HepG2 (cell line): ENCODE results near the gene TIMELESS. TPM values are rescaled to one million over a fixed set of nuclear protein-coding genes. Genes with fewer than 3 reads are reported as not detected.

Source experiments
- ATF3 ChIP-seq: sonication (generic); formaldehyde crosslinking; IDR thresholded peaks from 2 replicates; pipeline ENCODE4 v1.4.0; 2020; ENCODE audit warnings: missing genetic modification reagents
- BORCS8-MEF2B ChIP-seq: sonication (generic); formaldehyde crosslinking; IDR thresholded peaks from 2 replicates; pipeline ENCODE4 v1.8.0; 2022; ENCODE audit warnings: mild to moderate bottlenecking, missing genetic modification reagents
- DNMT3B ChIP-seq: conservative IDR thresholded peaks from 2 replicates; pipeline ENCODE4 v1.6.1; 2016; ENCODE audit warnings: missing biosample characterization, control low read depth
- HDAC2 ChIP-seq: sonication (generic); formaldehyde crosslinking; IDR thresholded peaks from 2 replicates; pipeline ENCODE4 v1.4.0; 2020; ENCODE audit warnings: missing genetic modification reagents
- KDM4B ChIP-seq: sonication (generic); formaldehyde crosslinking; IDR thresholded peaks from 2 replicates; pipeline ENCODE4 v1.4.0; 2020; ENCODE audit warnings: missing genetic modification reagents
- KMT2B ChIP-seq: IDR thresholded peaks from 2 replicates; pipeline ENCODE4 v1.6.1; 2016; ENCODE audit warnings: missing genetic modification reagents, missing compliant biosample characterization
- REST ChIP-seq, 2 experiments: IDR thresholded peaks; 2 replicates each; pipeline ENCODE4 v1.6.1; 2011 to 2012; ENCODE audit warnings: low read length in 2 of 2, borderline replicate concordance in 1 of 2, low read depth in 1 of 2, mild to moderate bottlenecking in 1 of 2, moderate library complexity in 1 of 2
- SAFB2 ChIP-seq: sonication (generic); formaldehyde crosslinking; IDR thresholded peaks from 2 replicates; pipeline ENCODE4 v1.5.1; 2020; ENCODE audit warnings: missing genetic modification reagents, low read depth, mild to moderate bottlenecking, borderline replicate concordance
- SIN3A ChIP-seq: IDR thresholded peaks from 2 replicates; pipeline ENCODE4 v1.6.1; 2011; ENCODE audit warnings: low read depth, mild to moderate bottlenecking, control low read depth, low read length, borderline replicate concordance
- SP1 ChIP-seq, 2 experiments: fragments of 450-650 bp in 1 of 2; sonication (generic) in 1 of 2; formaldehyde crosslinking in 1 of 2; IDR thresholded peaks; 2 replicates each; pipeline versions ENCODE4 v1.4.0 to v1.6.1; 2016 to 2020; ENCODE audit warnings: missing genetic modification reagents in 1 of 2
- THAP9 ChIP-seq: sonication (generic); formaldehyde crosslinking; IDR thresholded peaks from 2 replicates; pipeline ENCODE4; 2020; ENCODE audit warnings: missing genetic modification reagents, mild to moderate bottlenecking, borderline replicate concordance
- ZBTB7A ChIP-seq: sonication (generic); formaldehyde crosslinking; IDR thresholded peaks from 2 replicates; pipeline ENCODE4 v1.8.0; 2022; ENCODE audit warnings: mild to moderate bottlenecking, missing genetic modification reagents
- ZNF225 ChIP-seq: sonication (generic); formaldehyde crosslinking; IDR thresholded peaks from 2 replicates; pipeline ENCODE4 v1.4.0; 2020; ENCODE audit warnings: mild to moderate bottlenecking, missing genetic modification reagents
- ZNF329 ChIP-seq: sonication (generic); formaldehyde crosslinking; IDR thresholded peaks from 2 replicates; pipeline ENCODE4 v1.9.0; 2021; ENCODE audit warnings: low read depth, mild to moderate bottlenecking, missing genetic modification reagents
- ZNF34 ChIP-seq: sonication (generic); formaldehyde crosslinking; IDR thresholded peaks from 2 replicates; pipeline ENCODE4 v1.4.0; 2020; ENCODE audit warnings: mild to moderate bottlenecking, missing genetic modification reagents, borderline replicate concordance
- ZNF552 ChIP-seq: sonication (generic); formaldehyde crosslinking; IDR thresholded peaks from 2 replicates; pipeline ENCODE4 v1.9.0; 2022; ENCODE audit warnings: missing genetic modification reagents, mild to moderate bottlenecking, borderline replicate concordance
- ZNF567 ChIP-seq: sonication (generic); formaldehyde crosslinking; IDR thresholded peaks from 2 replicates; pipeline ENCODE4 v1.8.1; 2023; ENCODE audit warnings: mild to moderate bottlenecking, missing genetic modification reagents, borderline replicate concordance
- ZNF788 ChIP-seq: sonication (generic); formaldehyde crosslinking; IDR thresholded peaks from 2 replicates; pipeline ENCODE4 v1.5.0; 2020; ENCODE audit warnings: mild to moderate bottlenecking, missing genetic modification reagents, borderline replicate concordance
- ZNF839 ChIP-seq: sonication (generic); formaldehyde crosslinking; IDR thresholded peaks from 2 replicates; pipeline ENCODE4 v1.4.0; 2020; ENCODE audit warnings: missing genetic modification reagents, mild to moderate bottlenecking, borderline replicate concordance
- ZSCAN9 ChIP-seq: IDR thresholded peaks from 2 replicates; pipeline ENCODE4 v1.6.1; 2016; ENCODE audit warnings: borderline replicate concordance
- polyA plus RNA-seq, 8 experiments: library from polyadenylated mRNA; depleted of rRNA in 3 of 8; stranded (reverse) in 7 of 8; unstranded in 1 of 8; fragments of >200 nt; fragmentation: Illumina TruSeq in 4 of 8; extraction: Trizol in 4 of 8; gene quantifications; 2 replicates each; pipeline versions ENCODE4 v1.2.1 to v1.2.3, GENCODE V29; 2011 to 2016; ENCODE audit warnings: low read depth in 4 of 8, missing spikeins in 1 of 8, mixed read lengths in 1 of 8; ENCODE audit not compliant: insufficient read depth in 1 of 8
- total RNA-seq, 5 experiments: library from RNA; depleted of rRNA; stranded (reverse); fragments of >200 nt; fragmentation: Illumina TruSeq; extraction: Trizol; gene quantifications; 2 replicates each; pipeline ENCODE4 v1.2.3, GENCODE V29; 2016; ENCODE audit warnings: low read depth in 1 of 5

TIMELESS gene
- total and polyA plus RNA-seq, 2 of the 13 experiments (the other 11 are each of a cell fraction or from before 2014, with no cell fraction given), result 4.0 to 20.3 TPM

- TF ChIP-seq ATF3 (CRISPR knock-in tag) (peak; percentile 50; the same call in 1 of the 2 replicates), ZNF567 (CRISPR knock-in tag) (0 out of 2 replicates have a peak, but pooled peaks have one; percentile 59), SIN3A (peak; percentile 18; the same call in 1 of the 2 replicates), DNMT3B (CRISPR knock-in tag) (no peak), THAP9 (CRISPR knock-in tag) (0 out of 2 replicates have a peak, but pooled peaks have one; percentile 15), ZNF839 (CRISPR knock-in tag) (peak; percentile 77), ZNF225 (CRISPR knock-in tag) (peak; percentile 78; the same call in 1 of the 2 replicates), ZBTB7A (peak; percentile 31; the same call in 1 of the 2 replicates), SP1 (IDR thresholded peaks at IDR 0.05) (no peak), SP1 (CRISPR knock-in tag; IDR thresholded peaks at IDR 0.05) (0 out of 2 replicates have a peak, but pooled peaks have one; percentile 14), KMT2B (CRISPR knock-in tag) (peak; percentile 47; the same call in 1 of the 2 replicates), HDAC2 (0 out of 2 replicates have a peak, but pooled peaks have one; percentile 25), ZNF329 (CRISPR knock-in tag) (0 out of 2 replicates have a peak, but pooled peaks have one; percentile 13), SAFB2 (CRISPR knock-in tag) (0 out of 2 replicates have a peak, but pooled peaks have one; percentile 29), BORCS8-MEF2B (CRISPR knock-in tag) (peak; percentile 62; the same call in 1 of the 2 replicates), ZNF34 (CRISPR knock-in tag) (peak; percentile 69; the same call in 1 of the 2 replicates), KDM4B (CRISPR knock-in tag) (0 out of 2 replicates have a peak, but pooled peaks have one; percentile 50), ZNF552 (CRISPR knock-in tag) (0 out of 2 replicates have a peak, but pooled peaks have one; percentile 37), ZNF788 (CRISPR knock-in tag) (no peak), ZSCAN9 (CRISPR knock-in tag) (no peak; the same call in 1 of the 2 replicates), REST (IDR thresholded peaks at IDR 0.05; ENCODE audit: borderline replicate concordance in 1 of 2, low read depth in 1 of 2, low read length in 2 of 2) (peak; percentile 4 to 21; a peak in 3 of 4 replicates)
Observed at GRCh38 chr12:56487448-56488040, 38.3 kb upstream of the TIMELESS start (continued).
